GM21526 (cell line): ENCODE data around the gene SOBP.
"Not testable (repeated sequence)": the region's sequence is repeated elsewhere in the genome, so short reads cannot be mapped to it uniquely, and the experiment has no call there.

ENCODE experiments used
- ATAC-seq: cut with Tn5 transposase; IDR thresholded peaks from one replicate; pipeline ENCODE4 v1.9.1; 2021; ENCODE audit warnings: moderate library complexity; ENCODE audit not compliant: unreplicated experiment, low FRiP score

SOBP gene

GRCh38 chr6:107488174-107488874, 1.6 kb upstream of the SOBP start:
- ATAC-seq, result no peak

GRCh38 chr6:107488875-107489635, 862 bp upstream of the SOBP start:
- no peak for ATAC-seq

GRCh38 chr6:107490566-107491137, 735 bp downstream of the SOBP start:
- no peak for ATAC-seq

GRCh38 chr6:107491138-107491609, 1.3 kb downstream of the SOBP start:
- ATAC-seq, result no peak

- no peak for ATAC-seq
Measured at GRCh38 chr6:107491760-107492660, 2.1 kb downstream of the SOBP start.

- no peak for ATAC-seq
Measured at GRCh38 chr6:107493158-107494057, 3.5 kb downstream of the SOBP start.

GRCh38 chr6:107495196-107495643, 5.3 kb downstream of the SOBP start:
- no peak for ATAC-seq

- no peak for ATAC-seq
Measured at GRCh38 chr6:107495971-107496370, 6.1 kb downstream of the SOBP start.

GRCh38 chr6:107496892-107497684, 7.2 kb downstream of the SOBP start:
- no peak for ATAC-seq

GRCh38 chr6:107504270-107505026, 14.5 kb downstream of the SOBP start:
- no peak for ATAC-seq

GRCh38 chr6:107506145-107506544, 16.2 kb downstream of the SOBP start:
- ATAC-seq, result no peak

GRCh38 chr6:107509506-107509905, 19.6 kb downstream of the SOBP start:
- ATAC-seq, result no peak

GRCh38 chr6:107510108-107510507, 20.2 kb downstream of the SOBP start:
- ATAC-seq, result no peak

- no peak for ATAC-seq
Measured at GRCh38 chr6:107511511-107511993, 21.6 kb downstream of the SOBP start.

GRCh38 chr6:107513214-107513613, 23.3 kb downstream of the SOBP start:
- no peak for ATAC-seq

- ATAC-seq, result no peak
Measured at GRCh38 chr6:107515955-107516354, 26.0 kb downstream of the SOBP start.

- ATAC-seq, result no peak
Measured at GRCh38 chr6:107517274-107517673, 27.4 kb downstream of the SOBP start.

- not testable (repeated sequence) for ATAC-seq
Measured at GRCh38 chr6:107519224-107519623, 29.3 kb downstream of the SOBP start.
